Activated CD8-positive, alpha-beta memory T cell treated with anti-CD3 and anti-CD28 coated beads, Interleukin-2, amount 50 U/mL, for 24 hours (primary cell): Measurements from ENCODE around the gene KIFBP.
"Not testable (repeated sequence)": the region's sequence is repeated elsewhere in the genome, so short reads cannot be mapped to it uniquely, and the experiment has no call there.

Experiments used
- DNase-seq: peaks from one replicate; pipeline ENCODE4 v3.0.0-alpha.2; 2020; ENCODE audit errors: extremely low read depth

KIFBP gene

DNA sequence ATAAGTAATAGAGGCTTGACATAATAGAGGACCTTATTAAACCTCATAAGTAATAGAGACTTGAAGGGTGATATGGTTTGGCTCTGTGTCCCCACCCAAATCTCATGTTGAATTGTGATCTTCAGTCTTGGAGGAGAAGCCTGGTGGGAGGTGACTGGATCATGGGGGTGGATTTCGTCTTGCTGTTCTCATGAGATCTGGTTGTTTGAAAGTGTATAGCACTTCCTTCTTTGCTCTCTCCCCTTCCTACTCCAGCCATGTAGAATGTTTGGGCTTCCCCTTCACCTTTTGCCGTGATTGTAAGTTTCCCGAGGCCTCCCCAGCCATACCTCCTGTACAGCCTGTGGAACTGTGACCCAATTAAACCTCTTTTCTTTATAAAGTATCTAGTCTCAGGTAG is 8.6 kb downstream of the KIFBP start:
- no peak for DNase-seq

- DNase-seq, result no peak
These were observed 16.2 kb downstream of the KIFBP start for GRCh38 chr10:69004821-69005220.

- no peak for DNase-seq
These were observed 17.3 kb downstream of the KIFBP start for GRCh38 chr10:69005704-69006485.

- DNase-seq, result no peak
These were observed 18.7 kb downstream of the KIFBP start for GRCh38 chr10:69007260-69007659.

DNA sequence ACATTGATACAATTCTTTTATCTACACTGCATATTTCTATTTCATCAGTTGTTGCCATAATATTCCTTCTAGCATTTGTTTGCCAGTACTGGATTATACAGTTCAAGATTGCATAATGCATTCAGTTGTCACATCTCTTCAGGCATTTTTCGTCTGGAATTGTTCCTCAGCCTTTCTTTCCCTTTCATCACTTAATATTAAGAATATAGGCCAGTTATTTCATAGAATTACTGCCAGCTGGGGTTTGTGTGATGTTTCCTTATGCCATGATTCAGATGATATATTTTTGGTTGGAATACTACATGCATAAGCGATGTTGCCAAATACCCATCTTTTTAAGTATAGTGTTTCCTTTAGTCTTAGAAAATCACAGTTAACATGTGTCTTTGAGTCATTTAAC is 20.8 kb downstream of the KIFBP start:
- DNase-seq, result no peak

DNA sequence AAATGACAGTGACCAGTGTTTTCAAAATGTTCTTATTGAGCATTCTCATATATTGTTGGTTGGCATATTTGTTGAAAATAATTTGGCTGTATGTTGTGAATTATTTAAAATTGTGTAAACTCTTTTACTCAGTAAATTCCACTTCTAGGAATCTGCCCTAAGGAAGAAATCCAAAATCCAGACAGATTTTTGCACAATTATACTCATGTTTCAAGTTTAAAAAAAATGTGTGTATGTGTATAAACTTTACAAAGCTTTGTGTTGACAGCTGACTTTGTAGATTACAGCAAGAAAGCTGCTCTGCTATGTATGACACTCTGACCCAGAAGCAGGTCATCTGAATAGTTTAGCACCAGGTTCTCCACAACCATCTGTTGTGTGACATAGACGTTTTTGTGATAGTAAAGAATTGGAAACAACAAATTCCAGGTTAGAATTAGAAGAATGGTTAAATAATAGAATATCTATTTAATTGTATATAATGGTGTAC is 21.6 kb downstream of the KIFBP start:
- DNase-seq, result no peak

DNA sequence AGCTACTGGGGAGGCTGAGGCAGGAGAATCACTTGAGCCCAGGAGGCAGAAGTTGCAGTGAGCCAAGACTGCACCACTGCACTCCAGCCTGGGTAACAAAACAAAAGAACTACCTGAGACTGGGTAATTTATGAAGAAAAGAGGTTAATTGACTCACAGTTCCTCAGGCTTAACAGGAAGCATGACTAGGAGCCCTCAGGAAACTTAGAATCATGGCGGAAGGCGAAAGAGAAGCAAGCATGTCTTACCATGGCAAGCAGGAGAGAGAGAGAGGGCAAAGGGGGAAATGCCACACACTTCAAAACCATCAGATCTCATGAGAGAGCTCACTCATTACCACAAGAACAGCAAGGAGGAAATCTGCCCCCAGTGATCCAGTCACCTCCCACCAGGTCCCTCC is 24.2 kb downstream of the KIFBP start:
- DNase-seq, result not testable (repeated sequence)

GRCh38 chr10:69014171-69014570 is 25.6 kb downstream of the KIFBP start:
- DNase-seq, result no peak

GRCh38 chr10:69018613-69019012 is 30.0 kb downstream of the KIFBP start:
- no peak for DNase-seq

DNA sequence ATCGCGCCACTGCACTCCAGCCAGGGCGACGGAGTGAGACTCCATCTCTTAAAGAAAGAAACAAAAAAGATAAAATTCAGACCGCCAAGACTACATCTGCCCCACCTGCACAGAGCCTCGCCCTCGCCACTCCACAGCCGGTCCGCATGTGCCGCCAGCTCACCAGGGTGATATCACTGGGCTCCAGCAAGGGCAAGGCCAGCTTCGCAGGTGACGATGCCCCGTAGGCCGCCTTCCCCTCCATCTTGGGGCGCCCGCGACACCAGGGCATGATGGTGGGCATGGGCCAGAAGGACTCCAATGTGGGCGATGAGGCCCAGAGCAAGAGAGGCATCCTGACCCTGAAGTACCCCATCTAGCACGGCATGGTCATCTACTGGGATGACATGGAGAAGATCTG is 34.0 kb downstream of the KIFBP start:
- no peak for DNase-seq

DNA sequence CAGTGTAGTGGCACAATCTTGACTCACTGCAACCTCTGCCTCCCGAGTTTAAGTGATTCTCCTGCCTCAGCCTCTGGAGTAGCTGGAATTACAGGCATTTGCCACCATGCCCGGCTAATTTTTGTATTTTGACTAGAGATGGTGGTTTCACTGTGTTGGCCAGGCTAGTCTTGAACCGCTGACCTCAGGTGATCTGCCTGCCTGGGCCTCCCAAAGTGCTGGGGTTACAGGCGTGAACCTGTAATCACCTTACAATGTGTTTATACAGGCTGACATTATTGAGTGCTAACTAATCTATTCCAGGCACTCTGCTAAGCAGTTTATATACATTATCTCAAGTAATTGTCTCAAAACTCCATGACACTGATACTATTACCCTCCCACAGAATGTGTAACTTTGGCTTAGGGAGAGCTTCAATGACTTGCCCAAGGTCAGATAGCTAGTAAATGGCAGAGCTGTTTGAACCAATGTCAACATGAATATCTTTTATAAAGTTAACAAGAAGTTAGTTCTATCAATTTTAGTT is 36.8 kb downstream of the KIFBP start:
- no peak for DNase-seq

GRCh38 chr10:69033256-69033655 is 44.7 kb downstream of the KIFBP start:
- DNase-seq, result no peak

GRCh38 chr10:69037489-69037888 is 48.9 kb downstream of the KIFBP start:
- DNase-seq, result no peak

DNA sequence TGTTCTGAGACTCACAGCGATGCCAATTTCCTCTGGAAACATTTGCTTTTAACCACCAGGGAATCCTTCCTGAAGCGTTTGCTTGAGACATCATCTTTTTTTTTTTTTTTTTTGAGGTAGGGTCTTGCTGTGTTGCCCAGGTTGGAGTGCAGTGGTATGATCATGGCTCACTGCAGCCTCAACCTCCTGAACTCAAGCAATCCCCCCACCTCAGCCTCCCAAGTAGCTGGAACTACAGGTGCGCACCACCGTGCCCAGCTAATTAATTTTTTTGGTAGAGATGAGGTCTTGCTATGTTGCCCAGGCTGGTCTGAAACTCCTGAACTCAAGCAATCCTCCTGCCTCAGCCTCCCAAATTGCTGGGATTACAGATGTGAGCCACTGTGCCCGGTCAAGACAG is 52.3 kb downstream of the KIFBP start:
- not testable (repeated sequence) for DNase-seq

DNA sequence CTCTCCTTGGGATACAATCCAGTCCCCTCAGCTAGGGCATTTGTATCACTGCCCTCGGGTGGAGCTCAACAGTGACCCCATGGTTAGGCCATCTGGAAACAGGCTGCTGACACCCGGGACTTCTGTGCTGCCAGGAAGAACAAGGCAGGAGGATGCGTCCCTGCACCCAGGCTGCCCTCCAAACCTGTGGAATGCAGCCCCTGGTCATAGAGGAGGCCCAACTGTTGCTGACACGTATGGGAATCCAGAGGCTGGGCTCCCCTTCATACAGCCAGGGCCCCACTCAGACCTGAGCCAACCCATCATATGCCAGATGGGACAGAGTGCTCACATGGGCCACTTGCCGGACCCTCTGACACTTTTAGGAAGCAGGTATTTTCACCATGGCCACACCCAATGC is 53.8 kb downstream of the KIFBP start:
- no peak for DNase-seq

DNA sequence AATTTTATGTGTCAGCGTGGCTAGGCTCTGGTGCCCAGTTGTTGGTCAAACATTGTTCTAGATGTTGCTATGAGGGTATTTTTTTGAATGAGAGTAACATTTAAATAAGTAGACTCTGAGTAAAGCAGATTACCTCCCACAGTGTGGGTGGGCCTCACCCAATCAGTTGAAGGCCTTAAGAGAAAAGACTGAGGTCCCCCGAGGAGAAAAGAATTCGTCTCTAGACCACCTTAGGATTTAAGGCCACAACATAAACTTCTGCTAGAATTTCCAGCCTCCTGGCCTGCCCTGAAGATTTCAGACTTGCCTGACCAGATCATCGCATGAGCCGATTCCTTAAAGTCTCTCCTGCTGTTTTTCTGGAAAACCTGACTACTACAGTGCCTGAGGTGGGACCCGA is 54.2 kb downstream of the KIFBP start:
- DNase-seq, result no peak

DNA sequence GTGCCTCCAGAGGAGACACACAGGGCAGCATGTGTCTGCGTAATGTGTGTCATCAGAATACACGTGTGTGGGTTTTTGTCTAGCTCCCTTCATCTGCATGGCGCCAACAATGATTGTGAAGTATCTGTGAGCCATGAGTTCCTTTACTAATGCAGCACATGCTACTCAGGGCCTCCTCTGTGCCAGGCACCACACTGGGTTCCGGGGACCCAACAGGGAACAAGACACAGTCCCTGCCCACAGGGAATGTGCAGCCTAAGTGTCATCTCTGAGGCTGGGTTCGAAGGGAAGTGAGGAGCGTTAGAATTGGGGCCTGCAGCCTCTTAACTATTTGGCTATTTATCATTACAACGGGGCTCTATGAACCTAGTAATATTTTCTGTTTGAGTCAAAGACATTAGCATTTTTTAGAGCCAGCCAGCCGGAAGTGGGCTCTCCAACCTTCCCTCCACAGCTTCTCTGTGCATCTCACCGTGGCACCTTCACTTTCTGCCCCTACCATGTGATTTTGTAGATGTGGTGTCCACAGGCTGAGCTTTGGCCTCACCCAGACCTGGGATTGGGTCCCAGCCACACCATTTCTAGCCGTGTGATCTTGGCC is 55.4 kb downstream of the KIFBP start:
- DNase-seq, result no peak

GRCh38 chr10:69044546-69044945 is 55.9 kb downstream of the KIFBP start:
- no peak for DNase-seq

GRCh38 chr10:69045441-69046300 is 57.1 kb downstream of the KIFBP start:
- no peak for DNase-seq

GRCh38 chr10:69047111-69047832 is 58.7 kb downstream of the KIFBP start:
- no peak for DNase-seq

- no peak for DNase-seq
These were observed 59.5 kb downstream of the KIFBP start for GRCh38 chr10:69048103-69048502.

DNA sequence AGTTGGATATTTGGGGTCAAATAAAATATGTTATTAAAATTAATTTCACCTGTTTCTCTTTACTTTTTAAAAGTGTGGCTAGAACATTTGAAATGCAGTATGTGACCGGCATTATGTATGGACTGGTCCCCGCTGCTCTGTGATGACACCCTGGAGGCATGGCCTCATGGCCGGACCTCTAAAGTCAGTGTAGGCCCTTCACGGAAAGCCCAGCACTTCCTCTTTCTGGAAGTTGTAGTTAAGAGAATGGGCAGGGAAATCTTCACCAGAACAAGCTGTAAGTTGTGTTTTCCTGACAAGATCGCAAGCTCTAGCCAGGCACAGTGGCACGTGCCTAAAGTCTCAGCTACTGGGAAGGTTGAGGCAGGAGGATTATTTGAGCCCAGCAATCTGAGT is 61.0 kb downstream of the KIFBP start:
- DNase-seq, result no peak
